ENCODE measurements around the gene PPP2R5C. TPM values are rescaled to one million over a fixed set of nuclear protein-coding genes. Genes with fewer than 3 reads are reported as not detected.

PPP2R5C gene
- total and polyA plus RNA-seq, 2 donors (not counting 3 experiments of a cell fraction or from before 2014, with no cell fraction given), result 42.6 to 83.6 TPM

DNA sequence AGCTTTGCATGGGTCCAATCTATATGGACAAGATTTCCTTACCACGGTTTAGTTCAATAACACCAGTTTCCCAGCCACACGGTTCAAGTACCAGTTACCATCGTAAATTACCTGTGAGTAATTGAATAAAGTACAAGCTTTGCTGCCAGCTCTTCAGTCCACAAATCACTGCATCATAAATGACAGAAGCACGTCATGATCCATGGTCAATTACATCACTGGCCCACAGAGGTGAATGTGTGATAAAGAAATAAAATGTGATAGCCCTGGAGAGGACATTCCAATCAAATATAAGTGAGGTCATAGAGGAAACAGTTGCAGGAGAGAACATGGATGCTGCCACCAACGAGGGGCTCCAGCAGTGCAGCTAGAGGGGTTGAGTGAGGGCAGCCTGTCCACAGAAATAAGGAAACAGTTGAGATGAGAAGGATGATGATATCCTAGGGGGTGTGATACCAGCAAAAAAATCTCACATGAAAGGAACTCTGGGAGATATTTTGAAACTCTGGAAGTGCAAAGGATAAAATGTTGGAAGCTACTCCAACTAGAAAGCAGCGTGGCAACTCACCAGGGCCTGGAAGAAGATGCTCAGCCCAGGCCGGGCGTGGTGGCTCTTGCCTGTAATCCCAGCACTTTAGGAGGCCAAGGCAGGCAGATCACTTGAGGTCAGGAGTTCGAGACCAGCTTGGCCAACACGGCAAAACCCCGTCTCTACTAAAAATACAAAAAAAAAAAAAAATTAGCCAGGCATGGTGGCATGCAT, 197.1 kb downstream of the PPP2R5C start:
- no peak overlapping the region for H3K4me2 ChIP-seq (ENCODE audit: insufficient read depth, low read length)
- ChIA-PET POLR2A (interaction anchor here (0.6 kb wide), 1 partner anchor 104 kb away, joined by 4 read pairs; no protein-coding TSS in a partner anchor), CTCF (interaction anchor here (1.1 to 8.7 kb wide), 5 partner anchors 10 to 251 kb away, joined by 3 to 124 read pairs (median 3); no protein-coding TSS in a partner anchor)
- H3K9me1 ChIP-seq (replicated peaks; ENCODE audit: control insufficient read depth, extremely low read depth, insufficient read depth, low read length), result no peaks in the 10 kb centered on the region
- no peak overlapping the region for H3K9ac ChIP-seq (replicated peaks; ENCODE audit: extremely low read depth, insufficient read depth, low read length)
- no peak overlapping the region for H3K27ac ChIP-seq (ENCODE audit: insufficient read depth, low read depth, low read length)
- H3K9me3 ChIP-seq (replicated peaks; ENCODE audit: control insufficient read depth, insufficient read depth, low read length), result no peaks in the 10 kb centered on the region
- TF ChIP-seq, protein P1, sequence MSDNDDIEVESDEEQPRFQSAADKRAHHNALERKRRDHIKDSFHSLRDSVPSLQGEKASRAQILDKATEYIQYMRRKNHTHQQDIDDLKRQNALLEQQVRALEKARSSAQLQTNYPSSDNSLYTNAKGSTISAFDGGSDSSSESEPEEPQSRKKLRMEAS (IDR thresholded peaks at IDR 0.05; ENCODE audit: insufficient read depth, insufficient read length), result no peak
- no peak for TF ChIP-seq JUN (IDR thresholded peaks at IDR 0.05; ENCODE audit: borderline replicate concordance, insufficient read depth, insufficient read length, low read depth)
- TF ChIP-seq POLR2AphosphoS5 (IDR thresholded peaks at IDR 0.05; ENCODE audit: insufficient read depth, low read depth, low read length), result no peak
- TF ChIP-seq MYC (IDR thresholded peaks at IDR 0.05; ENCODE audit: low read depth, low read length), result no peak
- FAIRE-seq (no peak), DNase-seq (ENCODE audit: low read depth, low spot score) (no peak)
- no peak overlapping the region for H3K4me3 ChIP-seq (replicated peaks in 1 of 3; ENCODE audit: insufficient read depth in 1 of 3, low read depth in 1 of 3, low read length in 3 of 3)
- dilution Hi-C loops (cut with MboI; ENCODE audit: extremely low pct_ligation_motif_present, low sequenced_read_pairs), result no loop called here
- H3K79me2 ChIP-seq (ENCODE audit: control insufficient read depth, insufficient read depth, low read length), result no peaks in the 10 kb centered on the region
- H3K4me1 ChIP-seq (ENCODE audit: control insufficient read depth, extremely low read depth, insufficient read depth, low read length), result no peaks in the 10 kb centered on the region
- BruUV-seq (replicated peaks), result no TSS peak
- H3K36me3 ChIP-seq (ENCODE audit: control insufficient read depth in 2 of 2, extremely low read depth in 1 of 2, insufficient read depth in 2 of 2, low read length in 2 of 2), result no peaks in the 10 kb centered on the region
- H3K27me3 ChIP-seq (ENCODE audit: control insufficient read depth in 2 of 2, insufficient read depth in 2 of 2, low read length in 2 of 2), result no peaks in the 10 kb centered on the region
- intact Hi-C loops (cut with micrococcal nuclease), result no loop called here
- no peak overlapping the region for H2AFZ ChIP-seq (ENCODE audit: low read depth, low read length)
- H4K20me1 ChIP-seq (replicated peaks; ENCODE audit: control insufficient read depth, extremely low read depth, insufficient read depth, low read length), result no peaks in the 10 kb centered on the region

GRCh38 chr14:101959277-101959676, 197.8 kb downstream of the PPP2R5C start:
- BruUV-seq (replicated peaks), result no TSS peak
- TF ChIP-seq POLR2A (IDR thresholded peaks at IDR 0.05; ENCODE audit: low read depth, low read length) (no peak), EZH2 (IDR thresholded peaks at IDR 0.05; ENCODE audit: borderline replicate concordance, low read depth, low read length, severe bottlenecking) (no peak), JUN (IDR thresholded peaks at IDR 0.05; ENCODE audit: borderline replicate concordance, insufficient read depth, insufficient read length, low read depth) (no peak), GATA2 (IDR thresholded peaks at IDR 0.05; ENCODE audit: insufficient read depth, insufficient read length, low read depth, low read length) (no peak), POLR2AphosphoS5 (IDR thresholded peaks at IDR 0.05; ENCODE audit: insufficient read depth, low read depth, low read length) (no peak), MYC (IDR thresholded peaks at IDR 0.05; ENCODE audit: low read depth, low read length) (no peak)
- TF ChIP-seq, protein P2, sequence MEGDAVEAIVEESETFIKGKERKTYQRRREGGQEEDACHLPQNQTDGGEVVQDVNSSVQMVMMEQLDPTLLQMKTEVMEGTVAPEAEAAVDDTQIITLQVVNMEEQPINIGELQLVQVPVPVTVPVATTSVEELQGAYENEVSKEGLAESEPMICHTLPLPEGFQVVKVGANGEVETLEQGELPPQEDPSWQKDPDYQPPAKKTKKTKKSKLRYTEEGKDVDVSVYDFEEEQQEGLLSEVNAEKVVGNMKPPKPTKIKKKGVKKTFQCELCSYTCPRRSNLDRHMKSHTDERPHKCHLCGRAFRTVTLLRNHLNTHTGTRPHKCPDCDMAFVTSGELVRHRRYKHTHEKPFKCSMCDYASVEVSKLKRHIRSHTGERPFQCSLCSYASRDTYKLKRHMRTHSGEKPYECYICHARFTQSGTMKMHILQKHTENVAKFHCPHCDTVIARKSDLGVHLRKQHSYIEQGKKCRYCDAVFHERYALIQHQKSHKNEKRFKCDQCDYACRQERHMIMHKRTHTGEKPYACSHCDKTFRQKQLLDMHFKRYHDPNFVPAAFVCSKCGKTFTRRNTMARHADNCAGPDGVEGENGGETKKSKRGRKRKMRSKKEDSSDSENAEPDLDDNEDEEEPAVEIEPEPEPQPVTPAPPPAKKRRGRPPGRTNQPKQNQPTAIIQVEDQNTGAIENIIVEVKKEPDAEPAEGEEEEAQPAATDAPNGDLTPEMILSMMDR (IDR thresholded peaks at IDR 0.05; ENCODE audit: extremely low read depth in 1 of 2, insufficient read depth in 1 of 2, low read depth in 1 of 2, low read length in 2 of 2), result no peak
- TF ChIP-seq, protein P1 (IDR thresholded peaks at IDR 0.05; ENCODE audit: insufficient read depth, insufficient read length), result no peak
- CTCF ChIA-PET, result interaction anchor here (0.6 to 8.7 kb wide), 7 partner anchors 11 to 252 kb away, joined by 3 to 124 read pairs (median 5); no protein-coding TSS in a partner anchor

More at GRCh38 chr14:101959277-101959676, 197.8 kb downstream of the PPP2R5C start:
- peaks cover 5% of the 10 kb centered on the region for H3K4me1 ChIP-seq (ENCODE audit: control insufficient read depth, extremely low read depth, insufficient read depth, low read length)
- H3K9me1 ChIP-seq (replicated peaks; ENCODE audit: control insufficient read depth, extremely low read depth, insufficient read depth, low read length), result no peaks in the 10 kb centered on the region
- no peak overlapping the region for H3K9ac ChIP-seq (replicated peaks; ENCODE audit: extremely low read depth, insufficient read depth, low read length)
- no peaks in the 10 kb centered on the region for H3K36me3 ChIP-seq (ENCODE audit: control insufficient read depth in 2 of 2, extremely low read depth in 1 of 2, insufficient read depth in 2 of 2, low read length in 2 of 2)
- no peak overlapping the region for H3K4me3 ChIP-seq (replicated peaks in 1 of 3; ENCODE audit: insufficient read depth in 1 of 3, low read depth in 1 of 3, low read length in 3 of 3)
- POLR2A ChIA-PET, result no interaction called here
- no peaks in the 10 kb centered on the region for H3K79me2 ChIP-seq (ENCODE audit: control insufficient read depth, insufficient read depth, low read length)
- no peaks in the 10 kb centered on the region for H4K20me1 ChIP-seq (replicated peaks; ENCODE audit: control insufficient read depth, extremely low read depth, insufficient read depth, low read length)
- H2AFZ ChIP-seq (ENCODE audit: low read depth, low read length), result no peak overlapping the region
- no peak overlapping the region for H3K27ac ChIP-seq (ENCODE audit: insufficient read depth, low read depth, low read length)
- no peaks in the 10 kb centered on the region for H3K9me3 ChIP-seq (replicated peaks; ENCODE audit: control insufficient read depth, insufficient read depth, low read length)
- FAIRE-seq (no peak), DNase-seq (ENCODE audit: low read depth, low spot score) (no peak)
- intact Hi-C loops (cut with micrococcal nuclease) (no loop called here), dilution Hi-C loops (cut with MboI; ENCODE audit: extremely low pct_ligation_motif_present, low sequenced_read_pairs) (no loop called here)
- no peaks in the 10 kb centered on the region for H3K27me3 ChIP-seq (ENCODE audit: control insufficient read depth in 2 of 2, insufficient read depth in 2 of 2, low read length in 2 of 2)
- H3K4me2 ChIP-seq (ENCODE audit: insufficient read depth, low read length), result no peak overlapping the region
